ENCODE data around the gene NRP2. TPM values are rescaled to one million over a fixed set of nuclear protein-coding genes. Genes with fewer than 3 reads are reported as not detected.
A peak's percentile ranks its signal among the peaks of the same experiment; 100 is the strongest.

Gene NRP2
- total and polyA plus RNA-seq, 8 donors: 42.3 to 122 (median 60.9) TPM

DNA sequence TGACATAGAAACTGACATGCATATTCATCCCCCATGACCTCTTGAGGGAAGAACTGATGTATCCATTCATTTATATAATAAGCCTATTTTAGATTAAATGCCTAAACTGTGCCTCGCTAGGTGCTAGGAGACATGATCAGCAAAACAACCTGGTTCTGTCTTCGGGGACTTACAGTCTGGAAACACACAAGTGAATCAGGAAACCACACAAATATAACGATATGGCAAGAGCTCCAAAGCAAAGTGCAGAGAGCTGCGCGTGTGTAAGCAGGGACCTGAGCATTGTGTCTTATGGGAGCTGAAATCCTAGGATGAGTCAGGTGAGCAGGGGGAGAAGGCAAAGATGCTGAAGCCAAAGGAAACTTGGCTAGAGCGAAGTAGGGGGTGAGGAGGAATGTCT, 120.6 kb downstream of the NRP2 start:
- Histone ChIP-seq H3K36me3 (peaks cover 0 to 1% of the 10 kb centered on the region in 2 donors), H3K27ac (no peak overlapping the region), H3K27me3 (no peaks in the 10 kb centered on the region), H3K9me3 (peaks cover 0 to 13% of the 10 kb centered on the region in 2 donors), H3K4me1 (peaks cover 11 to 16% of the 10 kb centered on the region in 2 donors), H3K4me3 (no peak overlapping the region)
- no peak for DNase-seq
- ATAC-seq: no peak
- TF ChIP-seq, protein P1, sequence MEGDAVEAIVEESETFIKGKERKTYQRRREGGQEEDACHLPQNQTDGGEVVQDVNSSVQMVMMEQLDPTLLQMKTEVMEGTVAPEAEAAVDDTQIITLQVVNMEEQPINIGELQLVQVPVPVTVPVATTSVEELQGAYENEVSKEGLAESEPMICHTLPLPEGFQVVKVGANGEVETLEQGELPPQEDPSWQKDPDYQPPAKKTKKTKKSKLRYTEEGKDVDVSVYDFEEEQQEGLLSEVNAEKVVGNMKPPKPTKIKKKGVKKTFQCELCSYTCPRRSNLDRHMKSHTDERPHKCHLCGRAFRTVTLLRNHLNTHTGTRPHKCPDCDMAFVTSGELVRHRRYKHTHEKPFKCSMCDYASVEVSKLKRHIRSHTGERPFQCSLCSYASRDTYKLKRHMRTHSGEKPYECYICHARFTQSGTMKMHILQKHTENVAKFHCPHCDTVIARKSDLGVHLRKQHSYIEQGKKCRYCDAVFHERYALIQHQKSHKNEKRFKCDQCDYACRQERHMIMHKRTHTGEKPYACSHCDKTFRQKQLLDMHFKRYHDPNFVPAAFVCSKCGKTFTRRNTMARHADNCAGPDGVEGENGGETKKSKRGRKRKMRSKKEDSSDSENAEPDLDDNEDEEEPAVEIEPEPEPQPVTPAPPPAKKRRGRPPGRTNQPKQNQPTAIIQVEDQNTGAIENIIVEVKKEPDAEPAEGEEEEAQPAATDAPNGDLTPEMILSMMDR (IDR thresholded peaks at IDR 0.05): no peak
- intact Hi-C loops (cut with DNase I): no loop called here

DNA sequence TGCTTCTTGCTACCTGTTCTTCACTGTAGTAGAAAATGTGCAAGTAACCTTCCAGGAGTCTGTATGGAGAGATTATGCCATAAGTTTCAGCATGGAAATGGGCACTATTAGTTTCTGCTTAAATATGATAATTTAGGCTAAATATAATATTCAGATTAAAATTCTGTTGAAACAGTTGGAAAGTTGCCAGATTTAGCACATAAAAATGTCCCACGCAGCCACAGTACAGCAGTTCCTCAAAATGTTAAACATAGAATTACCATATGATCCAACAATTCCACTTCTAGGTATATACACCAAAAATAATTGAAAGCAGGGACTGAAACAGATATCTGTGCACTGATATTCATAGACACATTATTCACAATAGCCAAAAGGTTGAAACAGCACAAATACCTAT, 121.2 kb downstream of the NRP2 start:
- H3K4me3 ChIP-seq: no peak overlapping the region
- DNase-seq: no peak
- H3K4me1 ChIP-seq: peaks cover 11 to 16% of the 10 kb centered on the region in 2 donors
- TF ChIP-seq, protein P1 (IDR thresholded peaks at IDR 0.05): no peak
- H3K27ac ChIP-seq: no peak overlapping the region
- no peak for ATAC-seq
- H3K27me3 ChIP-seq: no peaks in the 10 kb centered on the region
- H3K9me3 ChIP-seq: peaks cover 0 to 8% of the 10 kb centered on the region in 2 donors
- intact Hi-C loops (cut with DNase I): no loop called here
- H3K36me3 ChIP-seq: no peaks in the 10 kb centered on the region

- H3K36me3 ChIP-seq: no peaks in the 10 kb centered on the region
- TF ChIP-seq, protein P1 (IDR thresholded peaks at IDR 0.05): no peak
- DNase-seq (no peak), ATAC-seq (no peak)
- no peaks in the 10 kb centered on the region for H3K27me3 ChIP-seq
- no peaks in the 10 kb centered on the region for H3K9me3 ChIP-seq
- peaks cover 11 to 16% of the 10 kb centered on the region in 2 donors for H3K4me1 ChIP-seq
- no peak overlapping the region for H3K4me3 ChIP-seq
- H3K27ac ChIP-seq: no peak overlapping the region
- intact Hi-C loops (cut with DNase I): no loop called here
Observed at GRCh38 chr2:205805136-205805535, 122.8 kb downstream of the NRP2 start.

- peak; percentile 92 for ATAC-seq
Observed at GRCh38 chr2:205806143-205806905, 124.0 kb downstream of the NRP2 start.

DNA sequence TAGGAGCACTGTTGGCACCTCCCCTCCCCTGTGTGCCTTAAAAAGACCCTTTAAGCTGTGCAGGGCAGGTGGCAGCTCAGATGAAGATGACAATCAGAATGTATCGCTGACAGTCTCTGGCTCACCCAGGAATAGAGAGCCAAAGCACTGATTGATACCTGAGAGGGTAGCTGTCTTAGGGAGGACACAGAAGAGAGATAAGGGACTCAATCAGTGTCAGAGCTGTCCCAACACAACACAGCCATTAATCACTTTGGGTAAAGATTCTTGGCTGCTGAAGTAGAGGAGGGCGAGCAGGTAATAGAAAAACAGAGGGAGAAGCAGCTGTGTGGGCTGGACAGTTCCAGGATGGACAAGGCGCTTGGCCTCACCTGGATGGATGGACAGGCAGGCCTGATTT, 124.9 kb downstream of the NRP2 start:
- ATAC-seq: no peak
- Histone ChIP-seq H3K27ac (peak overlapping the region in 1 of 2 donors; percentile 48), H3K9me3 (no peaks in the 10 kb centered on the region), H3K4me1 (peaks cover 0 to 4% of the 10 kb centered on the region in 2 donors), H3K4me3 (no peak overlapping the region), H3K36me3 (no peaks in the 10 kb centered on the region), H3K27me3 (no peaks in the 10 kb centered on the region)
- intact Hi-C loops (cut with DNase I): no loop called here
- TF ChIP-seq, protein P1 (IDR thresholded peaks at IDR 0.05): no peak
- no peak for DNase-seq

More at GRCh38 chr2:205806143-205806905, 124.0 kb downstream of the NRP2 start:
- peak overlapping the region; percentile 53 to 73 for H3K27ac ChIP-seq
- peak in 3 of 4 donors; percentile 65 to 82 (median 78) for DNase-seq
- H3K9me3 ChIP-seq: no peaks in the 10 kb centered on the region
- H3K4me1 ChIP-seq: peaks cover under 1 to 6% of the 10 kb centered on the region in 2 donors
- H3K4me3 ChIP-seq: no peak overlapping the region
- H3K27me3 ChIP-seq: no peaks in the 10 kb centered on the region
- intact Hi-C loops (cut with DNase I): no loop called here
- TF ChIP-seq, protein P1 (IDR thresholded peaks at IDR 0.05): no peak
- H3K36me3 ChIP-seq: no peaks in the 10 kb centered on the region
